GM12891 (cell line): ENCODE data around the gene JAZF1.

Source experiments
- POLR2AphosphoS5 ChIP-seq: IDR thresholded peaks from 2 replicates; pipeline ENCODE4 v1.6.1; 2011; ENCODE audit warnings: low read depth, low read length, control low read depth
- TAF1 ChIP-seq: IDR thresholded peaks from 2 replicates; pipeline ENCODE4 v1.6.1; 2011; ENCODE audit warnings: low read depth, low read length, control low read depth

- TF ChIP-seq POLR2AphosphoS5, result no peak
- no peak for TF ChIP-seq TAF1
Measured at GRCh38 chr7:27784399-27785053, 396.1 kb downstream of the JAZF1 start.
